Stimulated activated naive B cell treated with anti-CD40 and anti-IgM and Interleukin-4, amounts not matched to agents 10 μg/mL and 1 μg/mL and 100 μg/mL, for 72 hours (primary cell): ENCODE results near the gene UNC79.
"Not testable (repeated sequence)": the region's sequence is repeated elsewhere in the genome, so short reads cannot be mapped to it uniquely, and the experiment has no call there.

ENCODE experiments used
- ATAC-seq, 2 donors: fragments of 150-1000 bp; cut with Tn5 transposase; replicated peaks; 2 replicates each; pipeline ENCODE4 v1.10.0; 2021; ENCODE audit warnings: moderate library complexity in 1 of 2
- DNase-seq: peaks from one replicate; pipeline ENCODE4 v3.0.0; 2021
- H3K27ac Mint-ChIP-seq: one replicate; pipeline ENCODE4 v1.8.0; 2022; ENCODE audit warnings: mild to moderate bottlenecking, mixed read lengths
- H3K27me3 Mint-ChIP-seq, 2 donors: one replicate each; pipeline ENCODE4 v1.8.0; 2022; ENCODE audit warnings: mixed read lengths in 2 of 2
- H3K36me3 Mint-ChIP-seq, 2 donors: one replicate each; pipeline ENCODE4 v1.8.0; 2022; ENCODE audit warnings: mixed read lengths in 2 of 2, mild to moderate bottlenecking in 1 of 2
- H3K4me1 Mint-ChIP-seq, 2 donors: one replicate each; pipeline ENCODE4 v1.8.0; 2022; ENCODE audit warnings: mixed read lengths in 2 of 2, mild to moderate bottlenecking in 1 of 2
- H3K4me3 Mint-ChIP-seq, 2 donors: one replicate each; pipeline ENCODE4 v1.8.0; 2022; ENCODE audit warnings: mild to moderate bottlenecking in 2 of 2, mixed read lengths in 2 of 2, moderate library complexity in 1 of 2
- H3K9me3 Mint-ChIP-seq, 2 donors: one replicate each; pipeline ENCODE4 v1.8.0; 2022; ENCODE audit warnings: mixed read lengths in 2 of 2, mild to moderate bottlenecking in 1 of 2

The UNC79 gene

GRCh38 chr14:93522221-93522620 lies 91.5 kb downstream of the UNC79 start:
- H3K27me3 Mint-ChIP-seq, result peaks cover 6 to 10% of the 10 kb centered on the region in 2 donors
- no peaks in the 10 kb centered on the region for H3K4me1 Mint-ChIP-seq
- no peak overlapping the region for H3K27ac Mint-ChIP-seq
- peaks cover 5 to 7% of the 10 kb centered on the region in 2 donors for H3K36me3 Mint-ChIP-seq
- no peak for ATAC-seq
- H3K9me3 Mint-ChIP-seq, result peaks cover 22 to 25% of the 10 kb centered on the region in 2 donors
- H3K4me3 Mint-ChIP-seq, result no peak overlapping the region
- no peak for DNase-seq

GRCh38 chr14:93525216-93525615 lies 94.5 kb downstream of the UNC79 start:
- peaks cover 13 to 14% of the 10 kb centered on the region in 2 donors for H3K9me3 Mint-ChIP-seq
- not testable (repeated sequence) for ATAC-seq, H3K4me3 Mint-ChIP-seq, H3K36me3 Mint-ChIP-seq, H3K27me3 Mint-ChIP-seq, H3K27ac Mint-ChIP-seq, H3K4me1 Mint-ChIP-seq, DNase-seq

- H3K4me1 Mint-ChIP-seq, result peaks cover 0 to 2% of the 10 kb centered on the region in 2 donors
- H3K4me3 Mint-ChIP-seq, result no peak overlapping the region
- H3K36me3 Mint-ChIP-seq, result peaks cover under 1 to 5% of the 10 kb centered on the region in 2 donors
- ATAC-seq (no peak), DNase-seq (no peak)
- H3K27me3 Mint-ChIP-seq, result peaks cover 0 to 6% of the 10 kb centered on the region in 2 donors
- no peak overlapping the region for H3K27ac Mint-ChIP-seq
- H3K9me3 Mint-ChIP-seq, result peaks cover 9% of the 10 kb centered on the region in 2 donors
Observed at GRCh38 chr14:93525696-93526451, 95.1 kb downstream of the UNC79 start.

GRCh38 chr14:93527203-93527607 lies 96.5 kb downstream of the UNC79 start:
- Mint-ChIP-seq H3K27ac (no peak overlapping the region), H3K27me3 (peaks cover 0 to 6% of the 10 kb centered on the region in 2 donors), H3K4me1 (peaks cover 2 to 4% of the 10 kb centered on the region in 2 donors), H3K9me3 (peaks cover 0 to 2% of the 10 kb centered on the region in 2 donors), H3K4me3 (no peak overlapping the region), H3K36me3 (peaks cover 0 to 2% of the 10 kb centered on the region in 2 donors)
- ATAC-seq, result peak in 1 of 2 donors; percentile 42
- DNase-seq, result no peak

GRCh38 chr14:93528884-93529558 lies 98.3 kb downstream of the UNC79 start:
- DNase-seq, result no peak
- ATAC-seq, result no peak
- H3K27ac Mint-ChIP-seq, result no peak overlapping the region
- H3K4me1 Mint-ChIP-seq, result peaks cover 9 to 20% of the 10 kb centered on the region in 2 donors
- peaks cover 0 to 6% of the 10 kb centered on the region in 2 donors for H3K27me3 Mint-ChIP-seq
- H3K9me3 Mint-ChIP-seq, result no peaks in the 10 kb centered on the region
- H3K4me3 Mint-ChIP-seq, result no peak overlapping the region
- H3K36me3 Mint-ChIP-seq, result peaks cover 0 to 2% of the 10 kb centered on the region in 2 donors

- ATAC-seq, result no peak
- Mint-ChIP-seq H3K4me1 (peaks cover 11 to 30% of the 10 kb centered on the region in 2 donors), H3K27me3 (peaks cover 0 to 6% of the 10 kb centered on the region in 2 donors), H3K36me3 (no peaks in the 10 kb centered on the region), H3K4me3 (no peak overlapping the region), H3K9me3 (no peaks in the 10 kb centered on the region), H3K27ac (no peak overlapping the region)
- no peak for DNase-seq
Observed at GRCh38 chr14:93531644-93532043, 100.9 kb downstream of the UNC79 start.

GRCh38 chr14:93532541-93532940 lies 101.8 kb downstream of the UNC79 start:
- Mint-ChIP-seq H3K9me3 (no peaks in the 10 kb centered on the region), H3K4me3 (no peak overlapping the region), H3K27me3 (peaks cover 3% of the 10 kb centered on the region in 2 donors), H3K27ac (no peak overlapping the region), H3K4me1 (peaks cover 9 to 30% of the 10 kb centered on the region in 2 donors), H3K36me3 (no peaks in the 10 kb centered on the region)
- ATAC-seq, result no peak
- DNase-seq, result no peak

- peak overlapping the region; percentile 42 for H3K27ac Mint-ChIP-seq
Observed at GRCh38 chr14:93533437-93533836, 102.7 kb downstream of the UNC79 start.

GRCh38 chr14:93533842-93534241 lies 103.1 kb downstream of the UNC79 start:
- no peaks in the 10 kb centered on the region for H3K36me3 Mint-ChIP-seq

More at GRCh38 chr14:93533437-93533836, 102.7 kb downstream of the UNC79 start:
- Mint-ChIP-seq H3K27me3 (peaks cover 0 to 3% of the 10 kb centered on the region in 2 donors), H3K4me3 (no peak overlapping the region), H3K36me3 (no peaks in the 10 kb centered on the region), H3K4me1 (peaks cover 9 to 30% of the 10 kb centered on the region in 2 donors), H3K9me3 (no peaks in the 10 kb centered on the region)
- DNase-seq, result no peak
- peak; percentile 28 for ATAC-seq

GRCh38 chr14:93535537-93535936 lies 104.8 kb downstream of the UNC79 start:
- ATAC-seq (no peak), DNase-seq (no peak)
- H3K4me3 Mint-ChIP-seq, result no peak overlapping the region
- H3K4me1 Mint-ChIP-seq, result peaks cover 9 to 30% of the 10 kb centered on the region in 2 donors
- H3K27me3 Mint-ChIP-seq, result peaks cover 0 to 3% of the 10 kb centered on the region in 2 donors
- no peaks in the 10 kb centered on the region for H3K9me3 Mint-ChIP-seq
- H3K36me3 Mint-ChIP-seq, result no peaks in the 10 kb centered on the region
- H3K27ac Mint-ChIP-seq, result no peak overlapping the region

More at GRCh38 chr14:93533842-93534241, 103.1 kb downstream of the UNC79 start:
- no peak overlapping the region for H3K4me3 Mint-ChIP-seq
- no peak for DNase-seq
- peaks cover 9 to 30% of the 10 kb centered on the region in 2 donors for H3K4me1 Mint-ChIP-seq
- ATAC-seq, result peak; percentile 94 to 97
- H3K27ac Mint-ChIP-seq, result no peak overlapping the region
- H3K27me3 Mint-ChIP-seq, result peaks cover 0 to 3% of the 10 kb centered on the region in 2 donors
- H3K9me3 Mint-ChIP-seq, result no peaks in the 10 kb centered on the region

GRCh38 chr14:93536945-93537344 lies 106.2 kb downstream of the UNC79 start:
- Mint-ChIP-seq H3K9me3 (no peaks in the 10 kb centered on the region), H3K36me3 (no peaks in the 10 kb centered on the region), H3K27ac (no peak overlapping the region), H3K27me3 (peaks cover 0 to 3% of the 10 kb centered on the region in 2 donors), H3K4me3 (no peak overlapping the region), H3K4me1 (peaks cover 9 to 29% of the 10 kb centered on the region in 2 donors)
- DNase-seq, result no peak
- ATAC-seq, result peak; percentile 38 to 42

GRCh38 chr14:93537951-93538350 lies 107.2 kb downstream of the UNC79 start:
- Mint-ChIP-seq H3K27ac (no peak overlapping the region), H3K27me3 (peaks cover 0 to 3% of the 10 kb centered on the region in 2 donors), H3K4me3 (no peak overlapping the region), H3K4me1 (peaks cover 9 to 20% of the 10 kb centered on the region in 2 donors), H3K36me3 (no peaks in the 10 kb centered on the region), H3K9me3 (no peaks in the 10 kb centered on the region)
- no peak for ATAC-seq
- DNase-seq, result no peak

GRCh38 chr14:93538413-93538812 lies 107.7 kb downstream of the UNC79 start:
- DNase-seq (no peak), ATAC-seq (no peak)
- H3K4me1 Mint-ChIP-seq, result peaks cover 5 to 16% of the 10 kb centered on the region in 2 donors
- H3K4me3 Mint-ChIP-seq, result no peak overlapping the region
- no peaks in the 10 kb centered on the region for H3K36me3 Mint-ChIP-seq
- H3K9me3 Mint-ChIP-seq, result no peaks in the 10 kb centered on the region
- H3K27me3 Mint-ChIP-seq, result peaks cover 0 to 3% of the 10 kb centered on the region in 2 donors
- H3K27ac Mint-ChIP-seq, result no peak overlapping the region

- ATAC-seq, result no peak
Observed at GRCh38 chr14:93540235-93540634, 109.5 kb downstream of the UNC79 start.

More at GRCh38 chr14:93540235-93540634, 109.5 kb downstream of the UNC79 start:
- Mint-ChIP-seq H3K4me3 (no peak overlapping the region), H3K36me3 (no peaks in the 10 kb centered on the region), H3K9me3 (no peaks in the 10 kb centered on the region), H3K27me3 (peaks cover 5 to 7% of the 10 kb centered on the region in 2 donors), H3K27ac (no peak overlapping the region), H3K4me1 (no peaks in the 10 kb centered on the region)
- DNase-seq, result no peak
